PC-9 (cell line): ENCODE data around the gene TUBA1B. TPM values are rescaled to one million over a fixed set of nuclear protein-coding genes. Genes with fewer than 3 reads are reported as not detected.

Source experiments
- BruUV-seq: library from RNA; stranded (reverse); fragments of 400-500 nt; replicated peaks from 2 replicates; lab custom pipeline; 2021; lab: Mats Ljungman, UMichigan
- CTCF ChIA-PET: fragments of 300-600 bp; sonication (Branson Sonifier 250); formaldehyde crosslinking; loops from one replicate; lab custom pipeline; 2022; ENCODE audit warnings: antibody characterized with exemption; lab: Charles Lee
- POLR2A ChIA-PET: fragments of 300-600 bp; sonication (Branson Sonifier 250); formaldehyde crosslinking; loops from one replicate; lab custom pipeline; 2022; ENCODE audit warnings: antibody characterized with exemption; ENCODE audit not compliant: unreplicated experiment; lab: Charles Lee
- DNase-seq, 2 experiments: peaks; one replicate each; pipeline versions ENCODE4 v3.0.0 to v3.0.0-alpha.2; 2015 to 2022; ENCODE audit warnings: mixed read lengths in 1 of 2
- H2AFZ ChIP-seq: fragments of 200-600 bp; sonication (generic); 2 replicates; pipeline ENCODE4 v1.8.1; 2017; ENCODE audit warnings: antibody characterized with exemption
- H3F3A ChIP-seq: fragments of 200-600 bp; sonication (generic); 2 replicates; pipeline ENCODE4 v1.8.1; 2017; ENCODE audit warnings: antibody characterized with exemption, mild to moderate bottlenecking, low read depth; ENCODE audit not compliant: insufficient read depth
- H3K27ac ChIP-seq: fragments of 200-600 bp; sonication (generic); 2 replicates; pipeline ENCODE4 v1.6.1; 2016; ENCODE audit warnings: mixed run types
- H3K27me3 ChIP-seq: fragments of 200-600 bp; sonication (generic); 2 replicates; pipeline ENCODE4 v1.6.1; 2016; ENCODE audit warnings: low read depth, mixed run types; ENCODE audit not compliant: insufficient read depth
- H3K36me3 ChIP-seq: fragments of 200-600 bp; sonication (generic); 2 replicates; pipeline ENCODE4 v1.6.1; 2016; ENCODE audit warnings: low read depth, mixed run types
- H3K4me1 ChIP-seq: fragments of 200-600 bp; sonication (generic); replicated peaks from 2 replicates; pipeline ENCODE4 v1.6.1; 2016; ENCODE audit warnings: mixed run types; ENCODE audit not compliant: insufficient read depth
- H3K4me2 ChIP-seq: fragments of 200-600 bp; sonication (generic); 2 replicates; pipeline ENCODE4 v1.6.1; 2017; ENCODE audit warnings: mixed run types
- H3K4me3 ChIP-seq: fragments of 200-600 bp; sonication (generic); 2 replicates; pipeline ENCODE4 v1.6.1; 2016; ENCODE audit warnings: mixed run types
- H3K79me2 ChIP-seq: fragments of 200-600 bp; sonication (generic); 2 replicates; pipeline ENCODE4 v1.6.1; 2017; ENCODE audit warnings: low read depth, mixed run types
- H3K9me2 ChIP-seq: fragments of 200-600 bp; sonication (generic); 2 replicates; pipeline ENCODE4 v1.8.1; 2017; ENCODE audit warnings: mild to moderate bottlenecking; ENCODE audit not compliant: insufficient read depth
- H3K9me3 ChIP-seq: fragments of 200-600 bp; sonication (generic); 2 replicates; pipeline ENCODE4 v1.8.1; 2016; ENCODE audit warnings: low read depth; ENCODE audit not compliant: insufficient read depth
- H4K20me1 ChIP-seq: fragments of 200-600 bp; sonication (generic); 2 replicates; pipeline ENCODE4 v1.8.1; 2017; ENCODE audit not compliant: insufficient read depth
- CTCF ChIP-seq: fragments of 200-600 bp; sonication (generic); conservative IDR thresholded peaks from 2 replicates; pipeline ENCODE4 v1.6.1; 2017; ENCODE audit warnings: mixed run types, antibody characterized with exemption, mild to moderate bottlenecking, moderate library complexity
- EZH2 ChIP-seq: fragments of 200-600 bp; sonication (generic); IDR thresholded peaks from 2 replicates; pipeline ENCODE4 v1.8.0; 2017; ENCODE audit warnings: antibody characterized with exemption, low read depth
- intact Hi-C: fragments of 100-400 bp; cut with micrococcal nuclease; formaldehyde crosslinking; loops from one replicate; pipeline ENCODE4 v1.10.0; 2022; ENCODE audit not compliant: unreplicated experiment
- total RNA-seq: library from RNA; stranded (reverse); gene quantifications from 2 replicates; pipeline ENCODE4 v1.2.3, GENCODE V29; 2021

TUBA1B gene
- total RNA-seq, 1 experiment from 2014 or later, result 1,061 TPM

- Histone ChIP-seq H3F3A (peaks cover 25% of the 10 kb centered on the region; the same call in 1 of the 2 replicates), H3K36me3 (no peaks in the 10 kb centered on the region), H2AFZ (no peak overlapping the region), H3K79me2 (no peaks in the 10 kb centered on the region), H3K27ac (no peak overlapping the region), H3K4me2 (peak overlapping the region; percentile 35), H3K27me3 (peaks cover 23% of the 10 kb centered on the region), H3K9me3 (no peaks in the 10 kb centered on the region), H3K4me3 (no peak overlapping the region), H4K20me1 (no peaks in the 10 kb centered on the region), H3K4me1 (peaks cover 25% of the 10 kb centered on the region), H3K9me2 (no peaks in the 10 kb centered on the region)
- POLR2A ChIA-PET, result no interaction called here
- no peak for TF ChIP-seq CTCF
- no peak for TF ChIP-seq EZH2
- intact Hi-C loops, result no loop called here
- CTCF ChIA-PET, result interaction anchor here (1.2 kb wide), 1 partner anchor 14 kb away, joined by 3 read pairs; no protein-coding TSS in a partner anchor
- no TSS peak for BruUV-seq
- DNase-seq, result no peak
Observed at GRCh38 chr12:49091056-49091835, 39.9 kb downstream of the TUBA1B start.

GRCh38 chr12:49089821-49090773 is 41.1 kb downstream of the TUBA1B start:
- intact Hi-C loops, result loop anchor here (2.0 kb wide), 1 partner anchor 145 kb away; no protein-coding TSS in a partner anchor
- TF ChIP-seq EZH2 (no peak), CTCF (no peak)
- Histone ChIP-seq H3K79me2 (no peaks in the 10 kb centered on the region), H3K27ac (no peak overlapping the region), H3K36me3 (no peaks in the 10 kb centered on the region), H3K4me1 (peaks cover 25% of the 10 kb centered on the region), H3K4me3 (no peak overlapping the region), H3K9me3 (no peaks in the 10 kb centered on the region), H3F3A (peaks cover 16% of the 10 kb centered on the region; the same call in 1 of the 2 replicates), H3K27me3 (peaks cover 23% of the 10 kb centered on the region), H3K4me2 (no peak overlapping the region), H2AFZ (no peak overlapping the region), H3K9me2 (no peaks in the 10 kb centered on the region), H4K20me1 (no peaks in the 10 kb centered on the region)
- POLR2A ChIA-PET, result no interaction called here
- no TSS peak for BruUV-seq
- CTCF ChIA-PET, result interaction anchor here (2.1 to 2.4 kb wide), 3 partner anchors 9 to 31 kb away, joined by 15 to 26 read pairs (median 25); no protein-coding TSS in a partner anchor
- DNase-seq, result no peak

- Histone ChIP-seq H3K79me2 (no peaks in the 10 kb centered on the region), H3K4me1 (peaks cover 25% of the 10 kb centered on the region), H3K27me3 (peaks cover 16% of the 10 kb centered on the region), H3K9me2 (no peaks in the 10 kb centered on the region), H3K36me3 (no peaks in the 10 kb centered on the region), H3K27ac (no peak overlapping the region), H2AFZ (no peak overlapping the region; the same call in 1 of the 2 replicates), H3F3A (peaks cover 13% of the 10 kb centered on the region; the same call in 1 of the 2 replicates), H3K4me2 (peak overlapping the region; percentile 81), H3K4me3 (no peak overlapping the region), H4K20me1 (no peaks in the 10 kb centered on the region), H3K9me3 (no peaks in the 10 kb centered on the region)
- no peak for DNase-seq
- intact Hi-C loops, result loop anchor here (1.0 to 2.0 kb wide), 4 partner anchors 19 to 146 kb away; no protein-coding TSS in a partner anchor
- ChIA-PET CTCF (interaction anchor here (0.6 to 2.6 kb wide), 16 partner anchors 8 to 156 kb away, joined by 3 to 26 read pairs (median 10); partner anchors contain the start of genes LMBR1L, RHEBL1, TUBA1A and TUBA1B), POLR2A (interaction anchor here (0.5 to 1.3 kb wide), 4 partner anchors 19 to 92 kb away, joined by 3 to 10 read pairs (median 6); partner anchors contain the start of genes RHEBL1 and TUBA1B)
- TF ChIP-seq EZH2, result no peak
- no peak for TF ChIP-seq CTCF
- no TSS peak for BruUV-seq
Observed at GRCh38 chr12:49088932-49089330, 42.3 kb downstream of the TUBA1B start.
